Measurements from ENCODE around the gene GFPT1.

Gene GFPT1

GRCh38 chr2:69287544-69287943 is 99.5 kb downstream of the GFPT1 start:
- no peak for ATAC-seq

GRCh38 chr2:69285379-69285894 is 101.6 kb downstream of the GFPT1 start:
- no peak for ATAC-seq

GRCh38 chr2:69280796-69281412 is 106.1 kb downstream of the GFPT1 start:
- no peak for ATAC-seq

- ATAC-seq, result no peak
Observed at GRCh38 chr2:69279931-69280681, 106.9 kb downstream of the GFPT1 start.

- no peak for ATAC-seq
Observed at GRCh38 chr2:69279211-69279610, 107.8 kb downstream of the GFPT1 start.

- no peak for ATAC-seq
Observed at GRCh38 chr2:69278366-69278765, 108.7 kb downstream of the GFPT1 start.

GRCh38 chr2:69275490-69275889 is 111.5 kb downstream of the GFPT1 start:
- no peak for ATAC-seq

- no peak for ATAC-seq
Observed at GRCh38 chr2:69272803-69273471, 114.1 kb downstream of the GFPT1 start.

- ATAC-seq, result no peak
Observed at GRCh38 chr2:69271831-69272257, 115.2 kb downstream of the GFPT1 start.

All from activated CD4-positive, CD25-positive, alpha-beta regulatory T cell treated with anti-CD3 and anti-CD28 coated beads, Interleukin-2, amount 50 U/mL, for 24 hours (primary cell).